GM21576 (cell line): ENCODE measurements around the gene RBMS1.

Experiments used
- ATAC-seq: cut with Tn5 transposase; IDR thresholded peaks from one replicate; pipeline ENCODE4 v1.9.1; 2021; ENCODE audit warnings: mild to moderate bottlenecking, moderate library complexity; ENCODE audit not compliant: unreplicated experiment

Gene RBMS1

DNA sequence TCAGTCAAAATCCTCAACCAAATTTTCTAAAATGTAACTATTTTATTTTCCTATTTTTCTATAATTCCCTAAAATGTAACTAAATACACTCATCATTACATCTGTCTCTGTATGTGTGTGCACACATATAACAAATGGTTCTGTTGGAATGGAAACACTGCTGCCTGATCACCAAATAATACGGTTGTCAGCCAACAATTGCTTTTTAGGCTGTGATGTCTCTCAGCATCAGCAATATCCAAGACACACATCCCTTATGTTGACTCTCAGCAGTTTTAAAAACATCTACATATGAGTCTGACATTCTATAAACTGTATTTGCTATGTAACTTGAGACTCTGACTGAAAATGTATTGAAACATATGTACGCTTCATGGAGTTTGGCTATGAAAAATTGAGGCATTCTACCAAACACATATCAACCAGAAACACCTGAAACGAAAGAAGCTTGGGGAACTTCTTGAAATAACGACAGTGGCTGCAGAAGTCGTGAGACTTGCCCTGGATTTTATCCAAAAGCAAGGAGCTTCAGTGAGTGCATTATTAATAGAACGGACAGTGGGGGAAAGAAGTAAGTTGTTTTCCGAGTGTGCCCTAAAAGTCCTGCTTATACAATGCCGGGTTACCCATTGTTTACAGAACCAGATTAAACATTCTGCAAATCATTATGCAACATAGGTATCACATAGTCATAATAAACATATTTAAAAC, 183.3 kb downstream of the RBMS1 start:
- ATAC-seq: no peak

DNA sequence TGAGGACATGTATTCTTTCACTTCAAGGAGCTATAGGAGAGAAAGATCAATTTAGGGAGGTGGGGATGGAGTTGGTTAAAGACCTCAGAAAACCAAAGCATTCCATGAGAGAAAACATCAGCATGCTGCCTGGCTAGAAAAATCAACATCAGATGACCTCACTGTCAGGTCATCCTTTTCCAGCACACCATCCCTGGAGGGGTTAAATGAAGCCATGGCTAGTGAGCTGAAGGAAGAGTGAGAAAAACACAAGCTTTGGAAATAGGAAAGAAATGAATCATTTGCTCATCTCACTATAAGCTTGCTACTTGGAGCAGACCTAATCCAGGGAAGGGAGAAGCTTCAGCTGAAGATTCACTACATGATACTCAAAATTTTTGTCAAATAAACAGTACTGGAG, 184.0 kb downstream of the RBMS1 start:
- no peak for ATAC-seq

DNA sequence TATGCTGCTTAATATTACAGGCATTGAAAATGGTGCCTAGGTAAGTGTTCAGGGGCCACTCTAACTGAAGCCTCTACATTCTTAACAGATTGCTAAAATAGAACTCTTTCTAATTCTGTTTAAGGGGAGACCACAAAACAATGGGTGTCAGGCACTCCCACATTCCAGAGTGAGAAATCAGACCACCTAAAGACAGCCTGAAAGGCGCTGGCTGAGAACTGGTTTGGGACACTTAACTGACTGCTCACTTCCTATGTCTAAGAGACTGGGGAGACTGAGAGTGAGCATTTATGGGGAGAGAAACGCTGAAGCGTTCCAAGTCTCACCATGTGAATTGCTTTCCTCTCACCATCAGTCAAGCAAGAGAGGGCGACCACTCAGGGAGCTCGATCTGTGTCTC, 184.7 kb downstream of the RBMS1 start:
- ATAC-seq: no peak

DNA sequence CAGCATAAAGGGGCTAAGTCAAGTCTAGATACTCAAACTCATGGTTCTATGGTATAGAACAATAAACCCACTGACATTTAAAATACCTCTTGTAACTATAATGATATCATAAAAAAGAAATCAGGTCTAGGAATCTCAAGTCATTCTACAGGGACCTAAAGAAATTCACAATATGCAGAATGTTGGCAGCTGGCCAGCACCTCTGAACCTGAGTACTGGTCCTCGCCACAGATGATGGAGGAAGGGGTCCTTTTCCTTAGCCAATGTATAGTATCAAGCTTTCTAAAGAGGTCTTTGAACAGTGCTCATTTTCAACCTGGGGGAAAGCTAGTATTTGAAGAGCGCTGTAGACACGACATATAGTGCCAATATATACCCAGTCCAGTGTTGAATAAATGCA, 185.1 kb downstream of the RBMS1 start:
- ATAC-seq: no peak

DNA sequence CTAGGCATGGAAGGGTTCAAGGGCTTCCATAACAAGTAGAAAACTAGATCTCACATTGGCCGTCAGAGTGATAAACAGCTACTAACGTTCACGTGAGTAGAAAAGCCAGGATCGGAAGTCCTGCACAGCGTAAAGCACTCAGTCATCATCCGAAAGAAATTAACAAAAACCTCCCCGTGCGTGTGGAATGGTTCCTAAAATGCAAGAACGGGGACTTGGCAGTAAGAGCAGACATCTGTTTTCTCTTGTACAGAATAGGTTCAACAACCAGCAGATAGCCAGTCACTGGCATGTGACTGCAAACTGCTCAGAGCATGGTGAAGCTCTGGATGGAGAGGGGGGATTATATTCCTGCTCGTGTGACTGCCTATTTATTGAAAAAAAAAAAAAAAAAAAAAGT, 186.6 kb downstream of the RBMS1 start:
- ATAC-seq: no peak

DNA sequence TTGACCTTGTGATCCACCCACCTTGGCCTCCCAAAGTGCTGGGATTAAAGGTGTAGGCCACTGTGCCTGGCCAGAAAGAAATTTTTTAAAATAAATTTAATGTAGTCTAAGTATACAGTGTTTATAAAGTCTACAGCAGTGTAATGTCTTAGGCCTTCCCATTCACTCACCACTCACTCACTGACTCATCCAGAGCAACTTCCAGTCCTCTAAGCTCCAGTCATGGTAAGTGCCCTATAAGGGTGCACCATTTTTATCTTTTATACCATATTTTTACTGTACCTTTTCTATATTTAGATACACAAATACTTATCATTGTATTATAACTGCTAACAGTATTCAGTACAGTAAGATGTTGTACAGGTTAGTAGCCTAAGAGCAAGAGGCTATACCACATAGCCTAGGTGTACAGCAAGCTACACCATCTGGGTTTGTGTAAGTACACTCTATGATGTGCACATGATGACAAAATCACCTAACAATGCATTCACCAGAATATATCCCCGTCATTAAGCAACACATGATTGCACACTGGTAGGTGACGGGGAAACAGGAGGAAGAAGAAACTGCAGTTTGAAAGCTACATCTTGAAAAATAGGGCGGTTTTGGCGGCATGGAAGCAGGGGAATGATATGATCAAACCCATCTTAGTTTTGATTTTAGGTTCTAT, 188.4 kb downstream of the RBMS1 start:
- ATAC-seq: no peak

DNA sequence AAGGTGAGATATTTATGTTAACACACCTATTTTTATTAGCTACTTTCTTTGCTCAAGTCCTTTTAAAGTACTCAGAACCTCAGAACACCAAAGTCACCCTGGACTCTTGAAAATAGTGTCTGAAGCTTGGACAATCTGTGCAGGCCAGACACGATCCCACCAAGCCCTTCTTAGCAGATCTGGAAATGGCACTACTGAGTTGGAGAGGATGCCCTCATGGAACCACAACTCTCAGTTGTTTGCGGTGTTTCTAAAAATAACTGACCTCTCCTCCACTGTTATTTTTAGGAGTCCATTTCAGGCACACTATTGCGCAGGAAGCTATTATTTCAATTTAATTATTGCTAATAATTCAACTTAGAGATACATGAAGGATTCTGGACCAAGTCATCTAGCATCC, 190.1 kb downstream of the RBMS1 start:
- ATAC-seq: no peak

DNA sequence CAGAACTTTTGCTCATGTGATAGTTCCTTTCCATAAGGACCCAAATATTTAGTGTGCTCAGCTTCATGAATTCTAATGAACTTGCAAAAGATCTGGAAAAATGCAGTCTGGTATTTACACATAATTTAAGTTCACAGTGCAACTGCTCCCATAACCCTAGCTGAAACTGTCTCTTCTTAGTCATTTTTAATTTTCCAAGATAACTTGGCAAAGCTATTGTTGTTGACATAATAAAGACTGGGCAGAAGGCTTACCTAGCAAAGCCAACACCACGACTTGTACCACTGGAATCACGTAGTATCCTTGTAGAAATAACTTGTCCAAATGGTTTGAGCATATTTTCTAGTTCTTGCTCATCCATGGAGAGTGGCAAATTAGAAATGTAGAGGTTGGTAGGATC, 190.5 kb downstream of the RBMS1 start:
- ATAC-seq: no peak

DNA sequence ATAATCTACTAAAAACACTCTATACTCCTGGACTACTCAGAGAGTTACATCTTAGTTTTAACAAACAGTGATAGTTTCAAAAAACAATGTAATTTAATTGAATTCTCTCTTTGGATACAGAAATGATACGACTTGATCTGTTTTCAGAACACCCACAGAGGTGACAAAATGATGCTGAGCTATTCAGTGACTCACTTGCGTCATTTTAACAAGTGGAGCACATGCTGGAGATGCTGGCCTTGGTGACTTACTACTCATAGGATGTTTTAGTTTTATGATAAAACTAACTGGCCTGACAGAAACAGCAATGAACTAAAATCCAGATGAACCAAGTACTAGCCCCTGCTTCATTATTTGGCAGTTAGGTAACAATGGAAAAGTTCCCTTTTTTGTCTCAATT, 192.2 kb downstream of the RBMS1 start:
- no peak for ATAC-seq

DNA sequence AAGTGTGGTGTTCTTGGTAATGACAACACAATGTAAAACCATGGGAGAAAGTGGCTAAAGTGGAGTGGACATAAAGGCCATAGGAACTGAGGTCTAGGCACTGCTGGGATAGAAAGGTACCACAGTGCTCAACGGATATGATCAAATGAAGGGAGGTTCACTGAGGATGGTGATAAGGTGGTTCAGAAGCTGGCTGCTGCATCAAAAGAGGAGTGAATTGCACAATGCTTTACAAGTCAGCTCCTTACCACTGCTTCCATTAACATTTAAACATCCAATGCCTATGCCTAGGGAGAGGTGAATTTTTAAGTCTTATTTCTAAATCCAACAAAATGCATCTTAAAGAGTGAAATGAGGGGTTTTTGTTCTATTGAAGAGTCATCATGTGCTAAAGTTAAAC, 193.4 kb downstream of the RBMS1 start:
- ATAC-seq: no peak

DNA sequence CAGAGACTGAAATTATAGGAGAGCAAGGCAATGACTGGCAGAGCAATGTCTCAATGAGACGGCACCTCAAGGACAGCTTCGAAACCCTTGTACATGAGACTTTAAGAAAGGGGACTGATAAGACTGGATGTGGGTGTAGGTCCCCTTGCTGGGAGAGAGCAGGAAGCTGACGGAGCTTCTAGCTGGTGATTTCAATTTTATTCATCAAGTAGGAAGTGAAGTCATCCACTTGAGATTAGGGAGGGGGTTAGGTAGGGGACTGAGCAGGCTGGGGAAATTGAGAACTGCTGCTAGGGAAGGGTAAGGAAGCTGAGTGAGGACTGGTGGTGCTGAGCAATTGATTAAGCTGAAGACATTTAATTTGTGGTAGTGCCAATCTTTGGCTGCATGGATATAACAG, 194.1 kb downstream of the RBMS1 start:
- no peak for ATAC-seq

DNA sequence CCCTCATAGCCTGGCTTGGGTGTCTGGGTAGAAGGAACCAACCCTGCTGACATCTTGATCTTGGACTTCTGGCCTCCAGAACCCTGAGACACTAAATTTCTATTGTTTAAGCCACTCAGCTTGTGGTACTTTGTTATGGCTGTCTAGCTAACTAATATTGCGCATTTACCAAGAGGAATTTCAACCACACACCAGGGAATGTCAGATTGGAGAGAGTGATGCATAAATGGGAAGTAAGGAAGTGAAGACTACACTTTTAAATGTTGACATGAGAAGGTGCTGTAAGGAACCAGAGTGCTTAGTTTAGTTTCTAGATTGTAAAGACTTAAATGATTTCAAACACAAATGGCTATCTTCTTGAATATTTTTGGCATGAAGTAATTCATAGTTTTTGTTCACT, 194.6 kb downstream of the RBMS1 start:
- no peak for ATAC-seq

DNA sequence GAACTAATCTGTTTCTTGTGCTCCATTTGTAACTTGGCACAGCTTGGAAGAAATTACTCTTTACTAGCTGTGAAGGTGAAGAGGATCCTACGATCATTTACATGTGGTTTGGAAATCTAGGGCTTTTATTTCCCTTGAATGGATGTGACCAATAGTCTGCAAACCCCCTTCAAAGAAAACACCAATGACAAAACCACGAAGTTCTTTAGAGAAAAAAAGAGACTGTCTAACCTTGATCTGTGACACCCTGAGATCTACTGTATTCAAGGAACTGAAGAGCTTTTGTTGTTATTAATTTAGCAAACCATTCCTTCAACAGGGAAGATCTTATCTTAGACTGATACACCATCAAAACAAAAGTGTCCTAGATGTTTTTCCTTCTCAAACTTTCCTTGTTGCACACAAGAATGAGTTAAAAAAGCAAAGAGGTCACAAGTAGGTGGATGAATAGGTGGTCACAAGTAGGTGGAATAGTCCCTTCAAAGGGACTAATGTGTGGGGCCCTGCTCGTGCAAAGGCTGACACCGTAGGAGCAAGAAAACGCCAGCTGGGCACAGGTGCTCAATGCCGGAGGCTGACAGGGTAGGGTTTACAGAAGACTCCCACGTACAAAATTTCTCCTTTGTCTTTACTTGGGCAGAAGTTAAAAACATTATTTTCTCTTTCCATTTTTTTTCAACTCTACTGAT, 197.9 kb downstream of the RBMS1 start:
- no peak for ATAC-seq

DNA sequence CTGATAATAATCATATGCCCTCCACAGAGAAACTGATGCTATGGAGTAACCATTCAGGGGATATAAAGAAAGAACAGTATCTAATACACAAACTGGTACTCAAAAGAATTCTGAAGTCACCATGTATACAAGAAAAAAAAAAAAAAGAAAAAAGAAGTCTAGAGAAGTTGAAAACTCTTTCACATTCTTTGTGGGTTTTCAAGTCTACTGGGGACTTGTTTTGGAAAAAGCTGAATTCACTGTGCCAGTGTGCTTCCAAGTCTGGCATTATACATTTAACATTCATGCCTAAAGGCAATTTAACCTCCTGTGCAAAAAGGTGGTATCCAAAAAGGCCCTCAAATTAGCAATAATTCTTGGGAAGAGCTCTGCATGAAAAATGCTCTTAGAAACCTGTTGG, 198.7 kb downstream of the RBMS1 start:
- no peak for ATAC-seq

DNA sequence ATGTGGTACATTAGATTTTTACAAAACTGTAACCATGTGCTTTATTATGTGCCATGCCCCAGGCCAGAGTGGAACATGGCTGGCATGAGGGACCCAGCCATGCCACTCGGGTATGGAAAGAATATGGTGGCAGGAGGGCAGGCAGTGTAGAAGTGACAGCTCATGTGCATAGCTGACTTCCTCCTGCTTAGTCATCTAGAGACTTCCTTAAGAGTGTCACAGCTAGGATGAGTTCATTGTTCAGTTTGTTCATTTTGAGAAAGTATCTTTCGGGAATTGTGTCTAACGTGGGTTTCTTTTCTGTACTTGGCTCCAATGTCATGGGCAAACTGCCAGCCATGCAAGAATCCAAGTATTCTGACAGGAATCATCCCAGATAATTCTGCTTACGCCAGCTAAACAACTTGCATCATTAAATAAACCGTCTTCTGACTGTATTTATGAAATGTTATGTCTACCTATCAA, 199.2 kb downstream of the RBMS1 start:
- peak; percentile 72 for ATAC-seq

DNA sequence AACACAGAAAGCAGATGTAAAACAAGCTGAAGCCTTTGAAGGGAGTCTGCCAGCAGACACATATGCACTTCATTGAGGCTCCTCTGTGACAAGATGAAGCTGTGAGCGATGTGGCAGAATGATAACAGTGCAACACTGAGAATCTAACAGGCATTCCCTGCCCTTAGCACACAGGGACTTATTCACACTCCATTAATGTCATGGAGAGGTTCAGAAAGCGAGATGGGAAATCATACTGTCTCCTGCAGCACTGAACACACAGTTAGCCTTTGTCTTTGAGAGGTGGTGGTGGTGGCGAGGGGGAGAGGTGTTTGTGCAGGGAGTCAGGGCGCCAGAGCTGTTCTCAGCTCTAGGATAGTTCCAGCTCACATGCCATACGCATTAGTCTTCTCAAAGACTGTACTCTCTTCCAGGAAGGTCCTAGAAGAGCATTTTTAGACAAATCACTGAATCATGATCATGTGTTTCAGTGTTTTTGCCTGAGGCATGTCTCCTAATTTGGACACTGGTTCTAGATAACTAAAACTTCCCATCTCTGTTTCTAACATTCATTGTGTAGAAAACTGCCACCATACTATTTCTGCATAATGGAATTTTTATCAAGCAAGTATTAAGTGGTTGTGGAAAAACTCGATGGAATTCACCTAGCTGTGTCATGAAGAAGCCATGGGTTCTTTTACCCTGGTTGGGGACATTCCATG, 200.1 kb downstream of the RBMS1 start:
- ATAC-seq: no peak

DNA sequence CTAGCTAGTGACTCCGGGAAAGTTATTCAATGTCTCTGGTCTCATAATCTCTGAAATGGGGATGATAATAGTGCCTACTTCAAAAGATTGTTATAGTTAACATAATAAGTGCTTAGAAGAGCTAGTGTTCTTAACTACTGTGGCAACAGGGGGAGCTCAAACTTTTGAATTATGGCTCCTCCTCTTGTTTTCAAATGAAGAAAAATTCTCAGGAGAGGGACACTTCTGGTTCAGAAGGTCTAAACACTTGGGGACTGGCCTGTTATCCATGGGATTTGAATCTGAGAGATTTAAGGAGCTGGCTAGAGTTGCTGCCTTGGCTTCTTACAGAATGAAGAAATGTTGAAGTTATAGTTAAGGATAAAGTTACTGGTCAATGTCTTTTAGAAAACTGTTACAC, 201.4 kb downstream of the RBMS1 start:
- ATAC-seq: no peak

DNA sequence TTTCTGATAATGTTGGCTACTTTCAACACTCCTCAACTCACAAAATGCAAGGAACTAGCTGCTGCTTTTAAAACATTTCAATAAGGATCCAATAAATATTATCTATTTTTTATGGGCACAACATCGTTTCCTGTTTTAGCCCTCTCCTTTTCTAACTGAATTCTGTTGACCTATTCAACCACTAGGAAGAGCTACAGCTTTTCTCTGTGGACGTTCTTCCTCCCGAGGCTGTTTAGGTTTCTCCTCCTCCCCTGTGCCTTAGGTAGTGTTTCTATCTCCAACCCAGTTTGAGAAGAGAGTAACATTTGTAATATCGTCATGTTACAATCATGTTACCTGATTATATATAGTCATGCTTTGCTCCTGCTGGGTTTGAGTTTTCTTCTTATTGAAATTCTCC, 202.2 kb downstream of the RBMS1 start:
- ATAC-seq: no peak

DNA sequence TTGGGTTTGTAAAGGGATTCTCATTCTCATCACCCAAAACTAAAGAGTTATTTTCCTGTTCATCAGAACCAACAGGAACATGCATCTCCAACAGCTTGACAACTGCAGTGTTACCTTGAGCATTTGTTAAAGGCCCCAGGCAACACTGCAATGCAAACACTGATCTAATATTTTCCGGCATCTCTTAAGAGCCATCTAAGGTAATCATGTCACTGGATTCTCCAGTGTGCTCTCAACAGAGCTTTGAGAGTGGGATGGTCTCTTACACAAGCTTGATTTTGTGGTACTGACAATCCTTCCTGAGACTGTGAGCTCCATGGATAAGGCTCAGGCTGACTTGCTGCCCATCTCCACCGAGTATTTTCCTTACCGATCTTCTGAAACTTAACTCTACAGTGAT, 203.0 kb downstream of the RBMS1 start:
- no peak for ATAC-seq

DNA sequence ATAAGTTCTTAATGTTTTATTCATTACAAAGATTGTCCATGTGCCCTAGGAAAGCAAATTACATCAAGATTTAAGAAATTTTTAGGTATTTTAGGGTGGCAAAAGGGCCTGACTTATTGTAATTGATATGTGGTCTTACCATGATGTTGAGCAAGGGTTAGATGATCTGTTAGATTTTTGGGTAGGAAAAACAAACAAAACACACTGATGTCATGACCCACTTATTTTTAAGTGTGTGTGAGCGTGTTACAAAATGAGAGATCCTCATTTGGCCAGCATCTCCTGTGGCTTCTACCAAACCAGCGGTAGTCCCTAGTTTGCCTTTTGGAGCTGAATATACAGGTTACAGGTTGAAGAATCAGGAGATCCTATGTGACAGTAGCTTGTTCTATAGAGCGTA, 203.8 kb downstream of the RBMS1 start:
- ATAC-seq: no peak

DNA sequence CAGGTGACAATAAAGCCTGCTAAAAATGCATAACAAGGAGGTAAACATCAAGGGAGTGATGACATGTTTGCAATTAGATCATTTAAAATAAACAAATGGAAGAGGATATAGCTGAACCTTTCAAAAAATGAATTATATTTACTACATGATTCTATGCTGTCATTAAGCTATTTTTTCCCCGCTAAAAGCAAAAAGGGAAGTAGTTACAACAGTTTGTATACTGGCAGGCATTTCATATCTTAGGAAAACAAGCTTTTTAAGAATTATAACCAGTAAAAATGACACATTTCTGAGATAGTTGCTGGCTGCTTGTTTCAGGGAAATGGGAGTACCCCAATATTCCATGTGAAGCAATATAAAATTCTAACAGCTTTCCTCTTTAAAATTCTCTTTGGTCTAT, 204.5 kb downstream of the RBMS1 start:
- ATAC-seq: no peak

DNA sequence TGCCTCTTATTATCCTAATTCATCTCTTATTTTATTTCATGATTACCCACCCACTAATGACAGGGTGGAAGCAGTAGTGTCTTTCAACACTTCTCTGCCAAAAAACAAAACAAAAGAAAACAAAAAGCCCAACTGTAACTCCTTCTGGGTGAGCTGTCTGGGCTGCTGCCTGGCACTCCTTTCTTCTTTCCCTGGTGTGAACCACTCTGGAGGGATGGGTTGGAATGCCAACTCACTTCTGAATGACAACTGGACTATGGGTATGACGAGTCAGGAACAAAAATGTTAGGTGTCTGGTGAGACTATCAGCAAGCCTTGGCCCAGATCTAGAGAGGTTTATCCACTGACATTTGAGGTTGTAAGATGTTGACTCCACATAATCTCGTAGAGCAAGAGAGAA, 205.3 kb downstream of the RBMS1 start:
- ATAC-seq: no peak
